T-helper 2 cell treated with Interferon-gamma antibody and Interleukin-4, amounts not matched to agents 5 μg/mL and 100 μg/mL, for 36 hours (primary cell): ENCODE measurements around the gene CDC14B.
A peak's percentile ranks its signal among the peaks of the same experiment; 100 is the strongest.

Experiments used
- DNase-seq: peaks from one replicate; pipeline ENCODE4 v3.0.0; 2021; ENCODE audit warnings: low spot score
- H3K27ac Mint-ChIP-seq: one replicate; pipeline ENCODE4 v1.8.0; 2021; ENCODE audit warnings: mild to moderate bottlenecking, mixed read lengths
- H3K27me3 Mint-ChIP-seq: one replicate; pipeline ENCODE4 v1.8.0; 2021; ENCODE audit warnings: low read depth, mixed read lengths
- H3K36me3 Mint-ChIP-seq: one replicate; pipeline ENCODE4 v1.8.0; 2021; ENCODE audit warnings: low read depth, mixed read lengths
- H3K4me1 Mint-ChIP-seq: one replicate; pipeline ENCODE4 v1.8.0; 2021; ENCODE audit warnings: low read depth, mixed read lengths
- H3K4me3 Mint-ChIP-seq: one replicate; pipeline ENCODE4 v1.8.0; 2022; ENCODE audit warnings: mild to moderate bottlenecking, moderate library complexity, mixed read lengths
- H3K9me3 Mint-ChIP-seq: one replicate; pipeline ENCODE4 v1.8.0; 2021; ENCODE audit warnings: mixed read lengths

CDC14B gene

GRCh38 chr9:96502539-96503373 is 116.9 kb downstream of the CDC14B start:
- no peaks in the 10 kb centered on the region for H3K4me1 Mint-ChIP-seq
- H3K9me3 Mint-ChIP-seq, result no peaks in the 10 kb centered on the region
- H3K27me3 Mint-ChIP-seq, result no peaks in the 10 kb centered on the region
- no peak overlapping the region for H3K27ac Mint-ChIP-seq
- H3K36me3 Mint-ChIP-seq, result no peaks in the 10 kb centered on the region
- DNase-seq, result no peak
- H3K4me3 Mint-ChIP-seq, result no peak overlapping the region

- H3K27me3 Mint-ChIP-seq, result no peaks in the 10 kb centered on the region
- DNase-seq, result no peak
- no peaks in the 10 kb centered on the region for H3K36me3 Mint-ChIP-seq
- no peaks in the 10 kb centered on the region for H3K4me1 Mint-ChIP-seq
- H3K9me3 Mint-ChIP-seq, result no peaks in the 10 kb centered on the region
- H3K4me3 Mint-ChIP-seq, result no peak overlapping the region
- H3K27ac Mint-ChIP-seq, result no peak overlapping the region
Observed at GRCh38 chr9:96501633-96502538, 117.8 kb downstream of the CDC14B start.

GRCh38 chr9:96500696-96501632 is 118.7 kb downstream of the CDC14B start:
- DNase-seq, result no peak
- H3K27ac Mint-ChIP-seq, result no peak overlapping the region
- H3K4me1 Mint-ChIP-seq, result no peaks in the 10 kb centered on the region
- H3K9me3 Mint-ChIP-seq, result no peaks in the 10 kb centered on the region
- H3K4me3 Mint-ChIP-seq, result no peak overlapping the region
- no peaks in the 10 kb centered on the region for H3K27me3 Mint-ChIP-seq
- H3K36me3 Mint-ChIP-seq, result no peaks in the 10 kb centered on the region

- Mint-ChIP-seq H3K4me1 (no peaks in the 10 kb centered on the region), H3K9me3 (no peaks in the 10 kb centered on the region), H3K27me3 (no peaks in the 10 kb centered on the region), H3K27ac (no peak overlapping the region), H3K36me3 (no peaks in the 10 kb centered on the region), H3K4me3 (no peak overlapping the region)
- DNase-seq, result no peak
Observed at GRCh38 chr9:96499257-96499656, 120.4 kb downstream of the CDC14B start.

- H3K27ac Mint-ChIP-seq, result no peak overlapping the region
- no peaks in the 10 kb centered on the region for H3K27me3 Mint-ChIP-seq
- H3K36me3 Mint-ChIP-seq, result no peaks in the 10 kb centered on the region
- H3K4me1 Mint-ChIP-seq, result no peaks in the 10 kb centered on the region
- H3K9me3 Mint-ChIP-seq, result no peaks in the 10 kb centered on the region
- no peak overlapping the region for H3K4me3 Mint-ChIP-seq
- DNase-seq, result no peak
Observed at GRCh38 chr9:96498796-96499195, 120.8 kb downstream of the CDC14B start.

GRCh38 chr9:96497117-96497399 is 122.6 kb downstream of the CDC14B start:
- Mint-ChIP-seq H3K27ac (no peak overlapping the region), H3K4me1 (no peaks in the 10 kb centered on the region), H3K27me3 (no peaks in the 10 kb centered on the region), H3K4me3 (no peak overlapping the region), H3K36me3 (no peaks in the 10 kb centered on the region), H3K9me3 (no peaks in the 10 kb centered on the region)
- no peak for DNase-seq

GRCh38 chr9:96496368-96497116 is 123.1 kb downstream of the CDC14B start:
- no peak for DNase-seq
- H3K27me3 Mint-ChIP-seq, result no peaks in the 10 kb centered on the region
- no peaks in the 10 kb centered on the region for H3K9me3 Mint-ChIP-seq
- H3K4me1 Mint-ChIP-seq, result peaks cover 2% of the 10 kb centered on the region
- no peak overlapping the region for H3K4me3 Mint-ChIP-seq
- H3K27ac Mint-ChIP-seq, result no peak overlapping the region
- H3K36me3 Mint-ChIP-seq, result no peaks in the 10 kb centered on the region

GRCh38 chr9:96495341-96495740 is 124.3 kb downstream of the CDC14B start:
- Mint-ChIP-seq H3K9me3 (no peaks in the 10 kb centered on the region), H3K4me3 (no peak overlapping the region), H3K27ac (no peak overlapping the region), H3K4me1 (peaks cover 3% of the 10 kb centered on the region), H3K36me3 (no peaks in the 10 kb centered on the region), H3K27me3 (no peaks in the 10 kb centered on the region)
- no peak for DNase-seq

GRCh38 chr9:96494215-96494800 is 125.3 kb downstream of the CDC14B start:
- Mint-ChIP-seq H3K36me3 (peaks cover 4% of the 10 kb centered on the region), H3K9me3 (no peaks in the 10 kb centered on the region), H3K27me3 (no peaks in the 10 kb centered on the region), H3K4me3 (no peak overlapping the region), H3K4me1 (peaks cover 3% of the 10 kb centered on the region), H3K27ac (no peak overlapping the region)
- no peak for DNase-seq

GRCh38 chr9:96493757-96494156 is 125.9 kb downstream of the CDC14B start:
- H3K4me3 Mint-ChIP-seq, result no peak overlapping the region
- no peak overlapping the region for H3K27ac Mint-ChIP-seq
- no peaks in the 10 kb centered on the region for H3K9me3 Mint-ChIP-seq
- H3K27me3 Mint-ChIP-seq, result no peaks in the 10 kb centered on the region
- H3K4me1 Mint-ChIP-seq, result peaks cover 3% of the 10 kb centered on the region
- H3K36me3 Mint-ChIP-seq, result peaks cover 7% of the 10 kb centered on the region
- DNase-seq, result no peak

- H3K4me3 Mint-ChIP-seq, result no peak overlapping the region
- H3K27ac Mint-ChIP-seq, result no peak overlapping the region
- no peaks in the 10 kb centered on the region for H3K27me3 Mint-ChIP-seq
- DNase-seq, result no peak
- H3K36me3 Mint-ChIP-seq, result peaks cover 7% of the 10 kb centered on the region
- no peaks in the 10 kb centered on the region for H3K9me3 Mint-ChIP-seq
- peaks cover 3% of the 10 kb centered on the region for H3K4me1 Mint-ChIP-seq
Observed at GRCh38 chr9:96492993-96493531, 126.6 kb downstream of the CDC14B start.

GRCh38 chr9:96491880-96492525 is 127.6 kb downstream of the CDC14B start:
- Mint-ChIP-seq H3K36me3 (peaks cover 7% of the 10 kb centered on the region), H3K4me1 (peaks cover 3% of the 10 kb centered on the region), H3K9me3 (no peaks in the 10 kb centered on the region), H3K4me3 (no peak overlapping the region), H3K27ac (peak overlapping the region; percentile 52), H3K27me3 (no peaks in the 10 kb centered on the region)
- DNase-seq, result no peak
